H9 (cell line): ENCODE measurements around the gene TBR1. TPM values are rescaled to one million over a fixed set of nuclear protein-coding genes. Genes with fewer than 3 reads are reported as not detected.
A peak's percentile ranks its signal among the peaks of the same experiment; 100 is the strongest.

ENCODE experiments used
- DNase-seq: peaks from one replicate; pipeline ENCODE4 v3.0.0-alpha.2; 2017
- H2AFZ ChIP-seq: one replicate; pipeline ENCODE4 v1.6.1; 2013; ENCODE audit warnings: mild to moderate bottlenecking, low read length, control low read depth, moderate library complexity
- H2AK5ac ChIP-seq: 2 replicates; pipeline ENCODE4 v1.6.1; 2013; ENCODE audit warnings: low read length, control low read depth, mixed read lengths; ENCODE audit not compliant: insufficient read length
- H2BK120ac ChIP-seq: one replicate; pipeline ENCODE4 v1.6.1; 2013; ENCODE audit warnings: low read depth, mild to moderate bottlenecking, low read length, control low read depth, inconsistent platforms; ENCODE audit not compliant: poor library complexity, severe bottlenecking
- H2BK12ac ChIP-seq: 2 replicates; pipeline ENCODE4 v1.6.1; 2013; ENCODE audit warnings: low read length, control low read depth, mixed read lengths, low read depth; ENCODE audit not compliant: insufficient read length
- H2BK15ac ChIP-seq: 2 replicates; pipeline ENCODE4 v1.6.1; 2013; ENCODE audit warnings: low read depth, low read length, control low read depth
- H2BK20ac ChIP-seq: one replicate; pipeline ENCODE4 v1.6.1; 2013; ENCODE audit warnings: low read depth, mild to moderate bottlenecking, low read length, control low read depth, inconsistent platforms; ENCODE audit not compliant: poor library complexity, severe bottlenecking
- H2BK5ac ChIP-seq: 2 replicates; pipeline ENCODE4 v1.6.1; 2013; ENCODE audit warnings: low read length, control low read depth, mixed read lengths; ENCODE audit not compliant: insufficient read length
- H3K14ac ChIP-seq: 2 replicates; pipeline ENCODE4 v1.6.1; 2013; ENCODE audit warnings: low read length, control low read depth; ENCODE audit not compliant: insufficient read depth
- H3K18ac ChIP-seq: 2 replicates; pipeline ENCODE4 v1.6.1; 2013; ENCODE audit warnings: low read depth, mild to moderate bottlenecking, mixed read lengths, low read length, control low read depth; ENCODE audit not compliant: insufficient read length
- H3K23ac ChIP-seq: 2 replicates; pipeline ENCODE4 v1.6.1; 2013; ENCODE audit warnings: low read length, control low read depth, mixed read lengths, low read depth; ENCODE audit not compliant: insufficient read length
- H3K23me2 ChIP-seq: 2 replicates; pipeline ENCODE4 v1.6.1; 2013; ENCODE audit warnings: low read depth, mild to moderate bottlenecking, mixed read lengths, low read length, control low read depth; ENCODE audit not compliant: insufficient read length, poor library complexity, severe bottlenecking
- H3K27ac ChIP-seq: 2 replicates; pipeline ENCODE4 v1.5.1; 2013; ENCODE audit warnings: low read length, control low read depth, mixed read lengths, low read depth; ENCODE audit not compliant: insufficient read length
- H3K27me3 ChIP-seq: 2 replicates; pipeline ENCODE4 v1.6.1; 2013; ENCODE audit warnings: low read length, control low read depth, inconsistent platforms; ENCODE audit not compliant: insufficient read depth
- H3K4ac ChIP-seq: 2 replicates; pipeline ENCODE4 v1.6.1; 2013; ENCODE audit warnings: low read depth, mild to moderate bottlenecking, control low read depth, inconsistent platforms, low read length, moderate library complexity
- H3K4me1 ChIP-seq: 2 replicates; pipeline ENCODE4 v1.6.1; 2013; ENCODE audit warnings: low read length, control low read depth, inconsistent platforms; ENCODE audit not compliant: insufficient read depth
- H3K4me2 ChIP-seq: 2 replicates; pipeline ENCODE4 v1.6.1; 2013; ENCODE audit warnings: low read length, control low read depth, mixed read lengths; ENCODE audit not compliant: insufficient read length, insufficient read depth
- H3K56ac ChIP-seq: 2 replicates; pipeline ENCODE4 v1.6.1; 2013; ENCODE audit warnings: low read depth, mild to moderate bottlenecking, mixed read lengths, low read length, control low read depth; ENCODE audit not compliant: insufficient read length
- H3K79me1 ChIP-seq: 2 replicates; pipeline ENCODE4 v1.6.1; 2013; ENCODE audit warnings: low read depth, mild to moderate bottlenecking, moderate library complexity, low read length, control low read depth, inconsistent platforms; ENCODE audit not compliant: insufficient read depth, poor library complexity, severe bottlenecking
- H3K79me2 ChIP-seq: 2 replicates; pipeline ENCODE4 v1.6.1; 2013; ENCODE audit warnings: low read length, control low read depth, inconsistent platforms; ENCODE audit not compliant: insufficient read depth
- H3K9ac ChIP-seq: 2 replicates; pipeline ENCODE4 v1.6.1; 2013; ENCODE audit warnings: low read length, control low read depth, mixed read lengths; ENCODE audit not compliant: insufficient read length; ENCODE audit errors: extremely low read depth
- H3K9me3 ChIP-seq: one replicate; pipeline ENCODE4 v1.6.1; 2013; ENCODE audit warnings: low read depth, low read length, inconsistent platforms; ENCODE audit not compliant: control insufficient read depth
- H3T11ph ChIP-seq: one replicate; pipeline ENCODE4 v1.6.1; 2013; ENCODE audit warnings: mild to moderate bottlenecking, low read length, control low read depth, inconsistent platforms
- H4K20me1 ChIP-seq: one replicate; pipeline ENCODE4 v1.6.1; 2013; ENCODE audit not compliant: control insufficient read depth, insufficient read length, insufficient read depth
- H4K5ac ChIP-seq: 2 replicates; pipeline ENCODE4 v1.6.1; 2013; ENCODE audit warnings: low read depth, mild to moderate bottlenecking, mixed read lengths, low read length, control low read depth; ENCODE audit not compliant: insufficient read length
- H4K8ac ChIP-seq: replicated peaks from 2 replicates; pipeline ENCODE4 v1.6.1; 2013; ENCODE audit warnings: low read length, control low read depth, mixed read lengths, low read depth; ENCODE audit not compliant: insufficient read length
- H4K91ac ChIP-seq: 2 replicates; pipeline ENCODE4 v1.6.1; 2013; ENCODE audit warnings: low read depth, mild to moderate bottlenecking, moderate library complexity, mixed read lengths, low read length, control low read depth; ENCODE audit not compliant: insufficient read length
- H3K27ac Mint-ChIP-seq, 3 experiments: 2 replicates in 2 of 3; 3 replicates in 1 of 3; pipeline ENCODE4 v1.8.0; 2020 to 2021; ENCODE audit warnings: mixed read lengths in 3 of 3, mild to moderate bottlenecking in 1 of 3, moderate library complexity in 1 of 3
- H3K27me3 Mint-ChIP-seq: 2 replicates; pipeline ENCODE4 v1.8.0; 2021; ENCODE audit warnings: low read depth, mild to moderate bottlenecking, moderate library complexity, mixed read lengths
- H3K36me3 Mint-ChIP-seq, 3 experiments: 2 replicates in 2 of 3; 3 replicates in 1 of 3; pipeline ENCODE4 v1.8.0; 2020 to 2021; ENCODE audit warnings: low read depth in 3 of 3, mixed read lengths in 3 of 3; ENCODE audit not compliant: insufficient read depth in 1 of 3
- H3K4me1 Mint-ChIP-seq, 2 experiments: 2 replicates each; pipeline ENCODE4 v1.8.0; 2020; ENCODE audit warnings: mixed read lengths in 2 of 2
- H3K4me3 Mint-ChIP-seq, 2 experiments: 2 replicates in 1 of 2; 3 replicates in 1 of 2; pipeline ENCODE4 v1.8.0; 2020 to 2021; ENCODE audit warnings: mild to moderate bottlenecking in 2 of 2, mixed read lengths in 2 of 2, moderate library complexity in 1 of 2
- H3K9me3 Mint-ChIP-seq, 2 experiments: 2 replicates in 1 of 2; 3 replicates in 1 of 2; pipeline ENCODE4 v1.8.0; 2020; ENCODE audit warnings: mild to moderate bottlenecking in 2 of 2, mixed read lengths in 2 of 2, moderate library complexity in 1 of 2
- CTCF ChIP-seq: fragments of 200-600 bp; sonication (generic); conservative IDR thresholded peaks from 3 replicates; pipeline ENCODE4 v1.8.0; 2021; ENCODE audit warnings: antibody characterized with exemption, mild to moderate bottlenecking
- WGBS: extraction: QIAGEN DNeasy Blood & Tissue Kit; methylation state at CpG from one replicate; pipeline ENCODE4 v1.1.7; 2013; ENCODE audit warnings: missing lambda C conversion rate, low lambda C conversion rate, mixed read lengths; ENCODE audit not compliant: insufficient read length; ENCODE audit errors: extremely low coverage; 5-methylcytosine and 5-hydroxymethylcytosine counted together
- total RNA-seq: library from RNA; stranded (reverse); gene quantifications from 2 replicates; pipeline ENCODE4 v1.2.1, GENCODE V29; 2021

Gene TBR1
- total RNA-seq, 1 experiment from 2014 or later: 0.24 TPM

GRCh38 chr2:161422816-161423403, 6.8 kb downstream of the TBR1 start:
- Histone ChIP-seq H4K20me1 (no peaks in the 10 kb centered on the region), H2BK15ac (no peak overlapping the region), H3K4me2 (peak overlapping the region; percentile 65), H3K27ac (no peak overlapping the region), H3K9ac (no peak overlapping the region), H3T11ph (no peak overlapping the region), H3K14ac (no peak overlapping the region), H3K27me3 (peaks cover 97% of the 10 kb centered on the region), H3K79me1 (no peaks in the 10 kb centered on the region), H4K5ac (no peak overlapping the region), H3K4me1 (no peaks in the 10 kb centered on the region), H4K91ac (no peak overlapping the region), H2BK12ac (no peak overlapping the region), H2BK120ac (no peak overlapping the region), H3K18ac (no peak overlapping the region), H2AFZ (no peak overlapping the region), H4K8ac (no peak overlapping the region), H3K23ac (no peak overlapping the region), H2BK5ac (no peak overlapping the region), H3K56ac (no peak overlapping the region), H3K9me3 (no peaks in the 10 kb centered on the region), H2BK20ac (no peak overlapping the region), H3K23me2 (peaks cover 16% of the 10 kb centered on the region), H3K4ac (no peak overlapping the region), H2AK5ac (no peak overlapping the region), H3K79me2 (no peaks in the 10 kb centered on the region)
- H3K27ac Mint-ChIP-seq: no peak overlapping the region
- no peak for DNase-seq
- peaks cover 3 to 6% of the 10 kb centered on the region in 2 experiments; a peak in 3 of 5 replicates for H3K9me3 Mint-ChIP-seq
- H3K27me3 Mint-ChIP-seq: peaks cover 97% of the 10 kb centered on the region
- peaks cover 0 to 2% (median 0%) of the 10 kb centered on the region in 3 experiments; a peak in 1 of 7 replicates for H3K36me3 Mint-ChIP-seq
- H3K4me1 Mint-ChIP-seq: peaks cover 30 to 52% of the 10 kb centered on the region in 2 experiments
- peak overlapping the region; percentile 50 to 83 for H3K4me3 Mint-ChIP-seq
- WGBS: no CpG with 5 or more reads among the region's 11 CpGs
- TF ChIP-seq CTCF: no peak
